ENCODE results near the gene KANSL1.

GRCh38 chr17:46122486-46122871 is 70.8 kb downstream of the KANSL1 start:
- no peak for TF ChIP-seq CTCF (IDR thresholded peaks at IDR 0.05; ENCODE audit: low read depth, low read length)
- no peak for TF ChIP-seq MYC (IDR thresholded peaks at IDR 0.05; ENCODE audit: low read depth, low read length)

Measured in NB4 (cell line).